ENCODE data around the gene CCDC51.

CCDC51 gene

DNA sequence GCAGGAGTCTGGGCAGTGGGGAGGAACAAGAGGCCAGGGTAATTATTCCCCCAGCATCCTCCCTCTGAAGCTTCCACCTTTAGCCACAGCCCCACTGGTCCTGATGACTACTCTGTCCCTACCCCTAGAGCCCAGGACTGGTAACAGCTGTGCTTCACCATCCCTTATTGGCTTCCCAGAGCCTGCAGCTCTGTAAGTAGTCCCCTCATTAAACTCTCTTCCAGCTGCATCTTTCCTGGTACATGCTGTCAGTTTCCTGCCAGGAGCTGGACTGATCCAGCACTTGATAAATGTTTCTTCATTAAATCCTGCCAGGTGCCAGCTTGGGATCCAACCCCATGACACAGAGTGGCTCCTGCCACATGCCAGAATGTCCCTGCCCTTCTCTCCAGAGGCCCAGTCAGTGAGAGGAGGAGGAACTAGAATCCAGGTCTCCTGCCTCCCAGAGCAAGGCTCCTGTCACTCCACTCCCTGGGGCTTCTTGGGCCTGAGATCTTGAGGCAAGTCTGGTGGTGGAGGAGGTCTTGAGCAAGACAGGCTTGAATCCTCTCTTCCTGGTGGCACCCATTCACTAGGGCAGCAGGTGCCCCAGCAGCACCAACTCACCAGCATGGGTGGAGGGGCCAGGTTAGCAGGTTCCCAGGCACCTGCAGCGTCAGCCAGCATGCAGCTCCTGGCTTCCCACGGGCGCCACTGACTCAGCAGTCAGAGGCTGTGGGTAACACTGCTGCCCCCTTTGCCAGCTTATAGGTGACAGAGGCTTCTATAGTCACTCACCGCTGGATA lies 40.3 kb downstream of the CCDC51 start:
- TF ChIP-seq, protein P1, sequence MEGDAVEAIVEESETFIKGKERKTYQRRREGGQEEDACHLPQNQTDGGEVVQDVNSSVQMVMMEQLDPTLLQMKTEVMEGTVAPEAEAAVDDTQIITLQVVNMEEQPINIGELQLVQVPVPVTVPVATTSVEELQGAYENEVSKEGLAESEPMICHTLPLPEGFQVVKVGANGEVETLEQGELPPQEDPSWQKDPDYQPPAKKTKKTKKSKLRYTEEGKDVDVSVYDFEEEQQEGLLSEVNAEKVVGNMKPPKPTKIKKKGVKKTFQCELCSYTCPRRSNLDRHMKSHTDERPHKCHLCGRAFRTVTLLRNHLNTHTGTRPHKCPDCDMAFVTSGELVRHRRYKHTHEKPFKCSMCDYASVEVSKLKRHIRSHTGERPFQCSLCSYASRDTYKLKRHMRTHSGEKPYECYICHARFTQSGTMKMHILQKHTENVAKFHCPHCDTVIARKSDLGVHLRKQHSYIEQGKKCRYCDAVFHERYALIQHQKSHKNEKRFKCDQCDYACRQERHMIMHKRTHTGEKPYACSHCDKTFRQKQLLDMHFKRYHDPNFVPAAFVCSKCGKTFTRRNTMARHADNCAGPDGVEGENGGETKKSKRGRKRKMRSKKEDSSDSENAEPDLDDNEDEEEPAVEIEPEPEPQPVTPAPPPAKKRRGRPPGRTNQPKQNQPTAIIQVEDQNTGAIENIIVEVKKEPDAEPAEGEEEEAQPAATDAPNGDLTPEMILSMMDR (IDR thresholded peaks at IDR 0.05) = no peak
- no peak for TF ChIP-seq ZFX (IDR thresholded peaks at IDR 0.05; ENCODE audit: borderline replicate concordance)
- no peak overlapping the region for H3K27ac ChIP-seq

DNA sequence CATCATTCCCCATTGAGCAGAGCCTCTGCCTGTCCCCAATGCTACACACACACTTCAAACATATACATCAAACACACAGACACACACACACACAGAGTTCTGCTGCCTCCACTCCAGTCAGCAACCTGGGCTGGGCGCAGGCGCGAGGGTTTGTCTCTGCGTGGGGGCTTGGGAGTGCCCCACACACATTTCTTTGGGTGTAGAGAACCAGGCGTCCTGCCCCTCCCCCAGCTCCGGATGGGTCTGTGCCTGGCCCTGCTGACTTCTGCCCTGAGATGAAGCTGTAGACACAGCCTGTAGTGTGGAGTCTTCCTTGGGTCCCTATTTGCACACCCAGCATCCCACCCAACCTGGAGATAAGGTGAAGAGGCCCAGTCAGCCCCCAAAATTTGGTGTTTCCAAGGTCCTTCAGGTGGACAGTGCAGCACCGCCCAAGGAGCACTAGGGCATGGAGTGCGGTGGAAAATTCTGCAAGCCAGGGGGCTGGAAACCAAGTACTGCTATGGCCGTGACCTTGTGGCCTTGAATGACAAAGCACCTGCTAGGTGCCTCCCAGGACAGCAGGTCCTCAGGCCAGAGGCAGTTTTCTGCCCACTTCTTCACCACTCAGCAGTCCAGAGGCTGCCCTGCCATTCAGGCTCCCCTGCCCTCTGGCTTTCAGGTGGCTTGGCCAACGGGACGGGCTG lies 41.1 kb downstream of the CCDC51 start:
- no peak for TF ChIP-seq ZFX (IDR thresholded peaks at IDR 0.05; ENCODE audit: borderline replicate concordance)
- TF ChIP-seq, protein P1 (IDR thresholded peaks at IDR 0.05) = no peak
- H3K27ac ChIP-seq = no peak overlapping the region

DNA sequence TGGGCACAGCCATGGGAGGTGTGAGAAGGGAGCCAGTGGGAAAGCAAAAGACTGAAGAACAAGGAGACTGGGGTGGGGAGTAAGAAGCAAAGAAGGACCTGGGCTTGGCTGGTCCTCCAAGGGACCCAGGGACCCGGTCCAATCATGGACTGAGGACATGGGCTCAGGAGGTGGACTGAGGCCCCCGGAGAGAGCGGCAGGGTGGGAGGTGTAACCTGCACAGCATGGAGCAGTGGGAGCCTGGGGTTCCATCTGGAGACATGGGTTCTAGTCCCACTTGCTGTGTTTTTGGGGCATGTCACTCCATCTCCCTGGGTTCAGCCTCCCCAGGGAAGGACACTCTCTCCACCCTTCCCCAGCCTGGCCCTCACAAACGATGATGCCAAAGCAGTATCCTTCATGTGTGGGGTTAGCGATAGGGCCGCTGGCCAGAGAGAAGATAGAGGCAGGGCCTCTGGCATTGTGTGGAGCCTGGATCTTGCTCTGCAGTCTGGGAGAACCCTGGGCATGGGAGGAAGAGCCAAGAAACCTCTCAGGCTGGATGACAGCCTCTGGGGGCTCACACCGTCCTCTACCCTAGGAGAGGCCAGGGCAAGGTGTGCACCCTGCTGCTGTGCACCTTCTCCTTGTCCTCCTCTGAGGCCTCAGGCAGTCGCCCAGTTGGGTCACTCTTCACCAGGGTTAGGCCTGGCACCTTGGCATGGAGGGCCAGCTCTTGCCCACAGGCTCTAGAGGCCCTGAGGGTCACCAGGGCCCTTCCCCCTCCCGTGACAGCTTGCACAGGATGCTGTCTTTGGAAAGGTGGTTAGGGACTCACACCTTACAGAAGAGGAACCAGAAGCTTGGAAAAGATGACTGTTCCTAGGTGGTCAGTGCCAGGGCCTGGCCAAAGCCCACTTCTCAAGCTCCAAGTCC lies 41.9 kb downstream of the CCDC51 start:
- no peak overlapping the region for H3K27ac ChIP-seq
- TF ChIP-seq, protein P1 (IDR thresholded peaks at IDR 0.05) = no peak
- TF ChIP-seq ZFX (IDR thresholded peaks at IDR 0.05; ENCODE audit: borderline replicate concordance) = no peak

DNA sequence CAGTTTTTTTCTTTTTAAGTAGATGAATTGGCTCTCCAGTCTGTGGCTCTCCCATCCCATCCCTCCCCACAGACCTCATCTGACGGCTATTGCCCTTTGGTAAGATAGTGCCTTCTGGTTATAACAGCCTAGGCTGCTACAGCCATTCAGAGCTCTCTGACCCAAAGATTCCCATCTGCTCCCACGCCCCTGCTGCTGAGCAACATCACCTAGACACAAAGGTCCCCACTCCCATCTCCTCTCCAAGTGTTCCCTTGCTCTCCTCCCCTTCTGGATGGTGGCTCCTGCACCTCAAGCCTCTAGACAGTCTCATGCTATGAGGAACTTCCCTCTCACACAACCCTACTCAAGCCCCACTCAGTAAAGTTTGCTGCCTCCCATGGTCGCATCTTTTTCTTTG lies 44.2 kb downstream of the CCDC51 start:
- TF ChIP-seq ZFX (IDR thresholded peaks at IDR 0.05; ENCODE audit: borderline replicate concordance) = no peak
- TF ChIP-seq, protein P1 (IDR thresholded peaks at IDR 0.05) = no peak

DNA sequence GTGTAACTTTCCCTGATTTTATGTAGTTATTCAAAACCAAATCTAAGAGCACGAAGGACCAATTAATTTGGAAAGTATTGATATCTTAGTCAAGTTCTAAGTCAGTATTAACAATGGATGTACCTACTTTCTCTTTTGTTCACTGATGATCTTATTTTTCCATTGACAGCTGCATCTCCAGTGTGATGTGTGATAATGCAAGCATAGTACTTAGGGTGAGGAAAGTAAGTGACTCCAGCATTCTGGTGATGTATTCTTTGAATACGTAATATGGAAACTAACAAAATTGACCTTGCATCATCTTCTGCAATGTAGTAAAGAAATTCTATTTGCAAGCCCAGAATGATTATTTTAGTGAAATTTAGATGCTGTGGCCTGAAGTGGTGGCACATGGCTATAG lies 45.5 kb downstream of the CCDC51 start:
- no peak overlapping the region for H3K27ac ChIP-seq
- TF ChIP-seq, protein P1 (IDR thresholded peaks at IDR 0.05) = no peak
- TF ChIP-seq ZFX (IDR thresholded peaks at IDR 0.05; ENCODE audit: borderline replicate concordance) = no peak

More for the DNA sequence above, 44.2 kb downstream of the CCDC51 start:
- no peak overlapping the region for H3K27ac ChIP-seq

DNA sequence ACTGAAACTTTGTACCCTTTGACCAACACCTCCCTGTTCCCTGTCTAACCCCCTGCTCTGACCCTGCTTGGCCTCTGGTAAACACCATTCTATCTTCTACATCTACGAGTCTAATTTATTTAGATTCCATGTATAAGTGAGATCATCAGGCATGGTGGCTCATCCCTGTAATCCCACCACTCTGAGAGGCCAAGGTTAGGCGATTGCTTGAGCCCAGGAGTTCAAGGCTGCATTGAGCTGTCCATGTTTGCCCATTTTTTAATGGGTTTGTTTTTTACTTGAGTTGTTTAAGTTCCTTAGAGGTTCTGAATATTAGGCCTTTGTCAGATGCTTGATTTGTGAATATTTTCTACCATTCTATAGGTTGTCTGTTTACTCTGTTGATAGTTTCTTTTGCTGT lies 51.0 kb downstream of the CCDC51 start:
- H3K27ac ChIP-seq = no peak overlapping the region
- TF ChIP-seq ZFX (IDR thresholded peaks at IDR 0.05; ENCODE audit: borderline replicate concordance) = no peak
- TF ChIP-seq, protein P1 (IDR thresholded peaks at IDR 0.05) = no peak

Measured in 22Rv1 (cell line).